HG02970 (cell line): Measurements from ENCODE around the gene CLDN9.

ENCODE experiments used
- ATAC-seq: cut with Tn5 transposase; IDR thresholded peaks from one replicate; pipeline ENCODE4 v1.9.1; 2021; ENCODE audit warnings: mild to moderate bottlenecking, moderate library complexity, moderate number of reproducible peaks; ENCODE audit not compliant: unreplicated experiment, low FRiP score

The CLDN9 gene

GRCh38 chr16:2991566-2992261 lies 21.0 kb upstream of the CLDN9 start:
- no peak for ATAC-seq

- ATAC-seq: no peak
These were observed 20.2 kb upstream of the CLDN9 start for GRCh38 chr16:2992383-2993081.

- ATAC-seq: no peak
These were observed 16.4 kb upstream of the CLDN9 start for GRCh38 chr16:2996298-2996697.

- no peak for ATAC-seq
These were observed 12.8 kb upstream of the CLDN9 start for GRCh38 chr16:2999929-3000328.

- no peak for ATAC-seq
These were observed 12.2 kb upstream of the CLDN9 start for GRCh38 chr16:3000540-3000939.

- ATAC-seq: no peak
These were observed 11.4 kb upstream of the CLDN9 start for GRCh38 chr16:3001316-3001715.

GRCh38 chr16:3003582-3004270 lies 9.0 kb upstream of the CLDN9 start:
- peak; percentile 94 for ATAC-seq

GRCh38 chr16:3004319-3004718 lies 8.4 kb upstream of the CLDN9 start:
- ATAC-seq: no peak

GRCh38 chr16:3004781-3005284 lies 7.9 kb upstream of the CLDN9 start:
- ATAC-seq: no peak

- no peak for ATAC-seq
These were observed 5.4 kb upstream of the CLDN9 start for GRCh38 chr16:3007059-3007956.

GRCh38 chr16:3007957-3008689 lies 4.6 kb upstream of the CLDN9 start:
- ATAC-seq: no peak

- no peak for ATAC-seq
These were observed 4.1 kb upstream of the CLDN9 start for GRCh38 chr16:3008690-3009037.

- no peak for ATAC-seq
These were observed 2.9 kb upstream of the CLDN9 start for GRCh38 chr16:3009568-3010390.

- ATAC-seq: no peak
These were observed 2.2 kb upstream of the CLDN9 start for GRCh38 chr16:3010510-3010909.

GRCh38 chr16:3012246-3012645 lies 477 bp upstream of the CLDN9 start:
- no peak for ATAC-seq

- ATAC-seq: no peak
These were observed 798 bp downstream of the CLDN9 start for GRCh38 chr16:3013491-3013951.

GRCh38 chr16:3013998-3014690 lies 1.4 kb downstream of the CLDN9 start:
- ATAC-seq: no peak

GRCh38 chr16:3014971-3015370 lies 2.2 kb downstream of the CLDN9 start:
- ATAC-seq: no peak
